HG03066 (cell line): Measurements from ENCODE around the gene ENDOV.

Experiments
- ATAC-seq: cut with Tn5 transposase; IDR thresholded peaks from one replicate; pipeline ENCODE4 v1.9.1; 2021; ENCODE audit warnings: low read depth; ENCODE audit not compliant: unreplicated experiment

ENDOV gene

GRCh38 chr17:80463784-80464400 lies 48.9 kb downstream of the ENDOV start:
- ATAC-seq: no peak

- ATAC-seq: no peak
These were observed 49.5 kb downstream of the ENDOV start for GRCh38 chr17:80464486-80464885.

GRCh38 chr17:80465327-80465974 lies 50.5 kb downstream of the ENDOV start:
- no peak for ATAC-seq

GRCh38 chr17:80466188-80466705 lies 51.3 kb downstream of the ENDOV start:
- no peak for ATAC-seq

GRCh38 chr17:80468242-80468641 lies 53.3 kb downstream of the ENDOV start:
- no peak for ATAC-seq

- ATAC-seq: no peak
These were observed 54.0 kb downstream of the ENDOV start for GRCh38 chr17:80468781-80469493.

- ATAC-seq: no peak
These were observed 54.7 kb downstream of the ENDOV start for GRCh38 chr17:80469667-80470066.

- ATAC-seq: no peak
These were observed 55.6 kb downstream of the ENDOV start for GRCh38 chr17:80470603-80471002.

- no peak for ATAC-seq
These were observed 57.0 kb downstream of the ENDOV start for GRCh38 chr17:80471922-80472321.

- ATAC-seq: no peak
These were observed 58.0 kb downstream of the ENDOV start for GRCh38 chr17:80472996-80473395.

GRCh38 chr17:80473701-80474100 lies 58.7 kb downstream of the ENDOV start:
- no peak for ATAC-seq

GRCh38 chr17:80474231-80474960 lies 59.4 kb downstream of the ENDOV start:
- ATAC-seq: no peak

- ATAC-seq: no peak
These were observed 60.3 kb downstream of the ENDOV start for GRCh38 chr17:80474961-80475909.

GRCh38 chr17:80475910-80476876 lies 61.2 kb downstream of the ENDOV start, which contains the start of gene NPTX1:
TSS of gene NPTX1 (minus strand) at chr17:80476607. CDS start at chr17:80476446, 161 bp downstream.
- ATAC-seq: no peak

GRCh38 chr17:80476877-80477646 lies 62.1 kb downstream of the ENDOV start:
- no peak for ATAC-seq

GRCh38 chr17:80477647-80478478 lies 62.9 kb downstream of the ENDOV start:
- no peak for ATAC-seq
